SH-SY5Y (cell line): ENCODE data around the gene TMEM266.

ENCODE experiments used
- GATA2 ChIP-seq: IDR thresholded peaks from 2 replicates; pipeline ENCODE4 v1.6.1; 2011; ENCODE audit warnings: mild to moderate bottlenecking, low read depth, low read length
- GATA3 ChIP-seq: IDR thresholded peaks from 2 replicates; pipeline ENCODE4 v1.6.1; 2011; ENCODE audit warnings: low read depth, mild to moderate bottlenecking, low read length, moderate library complexity

DNA sequence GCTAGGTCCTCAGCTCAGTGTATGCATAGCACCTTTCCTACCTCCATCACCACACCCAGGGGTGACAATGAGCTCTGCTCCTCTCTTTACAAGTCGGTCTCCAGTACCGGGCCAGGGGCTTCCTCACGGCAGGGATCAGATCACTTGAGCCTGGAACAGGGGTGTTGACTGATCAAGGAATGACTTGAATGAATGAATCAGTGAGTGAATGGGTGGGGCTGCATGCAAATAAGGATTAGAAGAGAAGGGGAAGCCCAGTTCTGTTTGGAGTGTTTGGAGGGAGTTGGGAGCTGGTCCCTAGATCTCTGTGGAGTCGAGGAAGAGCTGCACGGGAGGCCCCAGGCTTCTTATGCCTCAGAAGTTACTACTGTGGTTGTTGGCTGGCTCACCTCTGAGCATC lies 87.0 kb downstream of the TMEM266 start:
- TF ChIP-seq GATA3, result no peak
- TF ChIP-seq GATA2, result no peak
